ENCODE data around the gene AK1.
"Not testable (repeated sequence)": the region's sequence is repeated elsewhere in the genome, so short reads cannot be mapped to it uniquely, and the experiment has no call there.

Gene AK1

DNA sequence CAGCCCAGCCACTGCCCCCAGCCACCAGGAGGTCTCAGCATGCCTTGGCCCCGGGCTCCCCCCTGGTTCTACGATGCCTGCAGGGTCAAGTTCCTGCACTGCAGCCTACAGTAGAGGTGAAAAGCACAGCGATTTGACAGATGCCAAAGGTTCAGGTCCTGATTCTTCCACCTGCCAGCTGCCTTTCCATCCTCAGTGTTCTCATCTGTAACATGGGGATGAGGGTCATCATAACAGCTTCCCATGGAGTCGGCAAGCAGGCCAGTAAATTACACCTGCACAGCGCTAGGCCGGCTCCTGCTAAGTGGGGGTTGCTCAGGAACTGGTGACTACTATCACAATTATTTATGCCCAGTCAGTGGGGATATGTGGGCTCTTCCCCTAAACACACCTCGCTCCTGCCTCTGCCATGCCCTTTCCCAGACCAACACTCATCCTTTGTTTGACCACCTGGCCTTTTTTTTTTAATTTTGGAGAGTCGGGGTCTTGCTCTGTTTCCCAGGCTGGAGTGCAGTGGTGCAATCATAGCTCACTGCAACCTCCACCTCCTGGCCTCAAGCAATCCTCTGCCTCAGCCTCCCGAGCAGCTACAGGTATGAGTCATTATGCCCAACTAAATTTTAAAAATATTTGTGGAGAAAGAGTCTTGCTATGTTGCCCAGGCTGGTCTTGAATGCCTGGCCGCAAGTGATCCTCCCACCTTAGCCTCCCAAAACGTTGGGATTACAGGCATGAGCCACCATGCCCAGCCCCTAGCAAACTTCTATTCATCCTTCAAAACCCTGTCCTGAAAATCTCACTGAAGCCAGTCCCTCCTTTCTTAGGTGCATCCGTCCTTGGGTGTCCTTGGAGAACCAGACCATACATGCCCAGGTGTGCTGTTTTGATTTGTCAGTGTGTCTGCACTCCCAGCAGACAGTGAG lies 29.4 kb downstream of the AK1 start:
- DNase-seq (ENCODE audit: extremely low spot score) = no peak
- TF ChIP-seq, protein P1, sequence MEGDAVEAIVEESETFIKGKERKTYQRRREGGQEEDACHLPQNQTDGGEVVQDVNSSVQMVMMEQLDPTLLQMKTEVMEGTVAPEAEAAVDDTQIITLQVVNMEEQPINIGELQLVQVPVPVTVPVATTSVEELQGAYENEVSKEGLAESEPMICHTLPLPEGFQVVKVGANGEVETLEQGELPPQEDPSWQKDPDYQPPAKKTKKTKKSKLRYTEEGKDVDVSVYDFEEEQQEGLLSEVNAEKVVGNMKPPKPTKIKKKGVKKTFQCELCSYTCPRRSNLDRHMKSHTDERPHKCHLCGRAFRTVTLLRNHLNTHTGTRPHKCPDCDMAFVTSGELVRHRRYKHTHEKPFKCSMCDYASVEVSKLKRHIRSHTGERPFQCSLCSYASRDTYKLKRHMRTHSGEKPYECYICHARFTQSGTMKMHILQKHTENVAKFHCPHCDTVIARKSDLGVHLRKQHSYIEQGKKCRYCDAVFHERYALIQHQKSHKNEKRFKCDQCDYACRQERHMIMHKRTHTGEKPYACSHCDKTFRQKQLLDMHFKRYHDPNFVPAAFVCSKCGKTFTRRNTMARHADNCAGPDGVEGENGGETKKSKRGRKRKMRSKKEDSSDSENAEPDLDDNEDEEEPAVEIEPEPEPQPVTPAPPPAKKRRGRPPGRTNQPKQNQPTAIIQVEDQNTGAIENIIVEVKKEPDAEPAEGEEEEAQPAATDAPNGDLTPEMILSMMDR (IDR thresholded peaks at IDR 0.05; ENCODE audit: control extremely low read depth, extremely low read depth, low read depth, missing control alignments) = no peak
- ChIA-PET CTCF (interaction anchor here (1.0 to 1.2 kb wide), 2 partner anchors 12 to 22 kb away, joined by 3 to 4 read pairs; no protein-coding TSS in a partner anchor), POLR2A (no interaction called here)

DNA sequence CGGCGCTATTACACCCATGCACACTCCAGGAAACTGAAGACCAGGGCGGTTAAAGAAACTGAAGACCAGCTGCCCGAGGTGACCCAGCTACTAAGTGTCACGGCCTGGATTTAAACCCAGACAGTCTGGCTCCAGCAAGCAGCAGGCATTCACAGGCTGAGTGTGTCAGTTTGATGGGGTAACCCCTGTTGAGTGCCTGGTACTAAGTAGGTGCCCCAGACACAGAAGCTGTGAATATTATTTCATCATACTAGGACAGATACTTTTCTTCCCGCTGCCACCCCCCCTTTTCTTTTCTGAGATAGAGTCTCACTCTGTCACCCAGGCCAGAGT lies 30.3 kb downstream of the AK1 start:
- ChIA-PET CTCF (interaction anchor here (1.1 to 1.2 kb wide), 2 partner anchors 8 to 23 kb away, joined by 3 to 4 read pairs; partner anchors contain the start of gene ENG), POLR2A (no interaction called here)
- no peak for DNase-seq (ENCODE audit: extremely low spot score)
- TF ChIP-seq, protein P1 (IDR thresholded peaks at IDR 0.05; ENCODE audit: control extremely low read depth, extremely low read depth, low read depth, missing control alignments) = no peak

DNA sequence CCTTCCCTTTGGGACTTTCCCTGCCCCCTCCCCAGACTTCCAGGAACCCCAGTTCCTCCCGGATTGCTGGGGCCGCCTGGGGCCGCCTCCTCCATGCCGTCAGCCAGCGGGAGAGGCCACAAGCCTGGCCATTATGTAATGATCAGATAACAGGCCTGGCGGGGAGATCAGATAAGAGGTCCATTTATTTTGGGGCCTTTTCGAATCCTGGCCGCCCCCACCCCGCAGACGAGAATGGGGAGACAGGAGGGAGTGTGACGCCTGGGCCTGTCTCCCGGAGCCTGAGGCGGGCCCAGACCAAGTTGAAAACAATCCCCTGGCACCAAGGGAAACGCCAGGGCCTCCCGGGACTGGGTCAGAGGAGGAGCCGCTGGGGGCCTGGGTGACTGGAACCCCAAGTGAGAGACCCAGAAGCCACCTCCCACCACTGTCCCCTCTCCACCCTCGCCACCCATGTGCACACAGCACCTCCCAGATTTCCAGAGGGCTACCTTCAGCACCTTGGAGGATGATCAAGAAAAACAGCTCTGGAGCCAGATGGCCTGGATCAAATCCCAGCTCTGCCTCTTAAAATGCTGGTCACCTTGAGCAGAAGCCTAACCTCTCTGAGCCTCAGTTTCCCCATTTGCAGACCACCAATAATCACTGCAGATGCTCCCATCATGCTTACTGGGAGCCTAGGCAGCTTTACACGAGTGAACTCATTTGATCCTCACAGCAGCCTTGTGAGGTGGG lies 30.9 kb downstream of the AK1 start:
- ChIA-PET POLR2A (no interaction called here), CTCF (interaction anchor here (1.1 to 1.2 kb wide), 2 partner anchors 8 to 23 kb away, joined by 3 to 4 read pairs; partner anchors contain the start of gene ENG)
- TF ChIP-seq, protein P1 (IDR thresholded peaks at IDR 0.05; ENCODE audit: control extremely low read depth, extremely low read depth, low read depth, missing control alignments) = no peak
- DNase-seq (ENCODE audit: extremely low spot score) = no peak

DNA sequence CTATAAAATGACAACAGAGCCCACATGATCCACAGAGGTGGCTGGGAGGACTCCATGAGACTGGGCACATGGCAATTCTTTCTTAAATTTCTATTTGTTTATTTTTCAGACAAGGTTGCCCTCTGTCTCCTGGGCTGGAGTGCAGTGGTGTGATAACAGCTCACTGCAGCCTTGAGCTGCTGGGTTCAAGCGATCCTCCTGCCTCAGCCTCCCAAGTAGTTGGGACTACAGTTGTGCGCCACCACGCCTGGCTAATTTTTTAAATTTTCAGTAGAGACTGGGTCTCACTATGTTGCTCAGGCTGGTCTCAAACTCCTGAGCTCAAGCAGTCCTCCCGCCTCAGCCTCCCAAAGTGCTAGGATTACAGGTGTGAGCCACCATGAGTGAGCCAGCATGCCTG lies 31.9 kb downstream of the AK1 start:
- ChIA-PET CTCF (interaction anchor here (1.4 to 2.5 kb wide), 3 partner anchors 9 to 24 kb away, joined by 3 to 15 read pairs (median 5); partner anchors contain the start of gene ENG), POLR2A (interaction anchor here (0.5 kb wide), 1 partner anchor 68 kb away, joined by 3 read pairs; no protein-coding TSS in a partner anchor)
- DNase-seq (ENCODE audit: extremely low spot score) = not testable (repeated sequence)

DNA sequence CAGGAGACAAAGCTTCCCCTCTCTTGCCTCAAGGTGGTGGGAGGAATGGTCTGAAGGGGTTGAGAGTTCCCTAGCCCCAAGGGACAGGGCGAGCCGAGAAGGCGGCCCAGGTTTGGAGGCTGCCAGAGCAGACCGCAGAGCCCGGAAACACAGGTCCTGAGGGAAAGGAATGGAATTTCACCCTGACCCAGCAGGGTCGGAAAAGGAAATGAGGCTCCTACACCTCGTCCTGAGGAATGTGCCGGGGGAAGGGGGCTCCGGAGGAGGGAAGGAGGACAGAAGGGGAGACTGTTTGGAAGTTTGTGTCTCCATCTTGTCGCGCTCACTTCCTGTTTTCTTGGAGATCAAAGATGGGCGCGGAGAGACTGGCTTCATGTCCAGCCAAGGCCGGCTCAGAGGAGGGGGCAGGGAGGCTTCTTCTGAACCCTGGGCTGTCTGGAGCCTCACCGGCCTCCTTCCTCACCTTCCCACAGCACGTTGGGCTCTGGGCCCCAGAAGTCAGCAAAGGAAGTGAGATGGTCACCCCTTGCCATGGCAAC lies 32.6 kb downstream of the AK1 start:
- ChIA-PET CTCF (interaction anchor here (1.4 to 2.5 kb wide), 4 partner anchors 8 to 25 kb away, joined by 3 to 15 read pairs (median 4); partner anchors contain the start of gene ENG), POLR2A (interaction anchor here (0.5 kb wide), 1 partner anchor 67 kb away, joined by 3 read pairs; no protein-coding TSS in a partner anchor)
- no peak for DNase-seq (ENCODE audit: extremely low spot score)
- TF ChIP-seq, protein P1 (IDR thresholded peaks at IDR 0.05; ENCODE audit: control extremely low read depth, extremely low read depth, low read depth, missing control alignments) = no peak

DNA sequence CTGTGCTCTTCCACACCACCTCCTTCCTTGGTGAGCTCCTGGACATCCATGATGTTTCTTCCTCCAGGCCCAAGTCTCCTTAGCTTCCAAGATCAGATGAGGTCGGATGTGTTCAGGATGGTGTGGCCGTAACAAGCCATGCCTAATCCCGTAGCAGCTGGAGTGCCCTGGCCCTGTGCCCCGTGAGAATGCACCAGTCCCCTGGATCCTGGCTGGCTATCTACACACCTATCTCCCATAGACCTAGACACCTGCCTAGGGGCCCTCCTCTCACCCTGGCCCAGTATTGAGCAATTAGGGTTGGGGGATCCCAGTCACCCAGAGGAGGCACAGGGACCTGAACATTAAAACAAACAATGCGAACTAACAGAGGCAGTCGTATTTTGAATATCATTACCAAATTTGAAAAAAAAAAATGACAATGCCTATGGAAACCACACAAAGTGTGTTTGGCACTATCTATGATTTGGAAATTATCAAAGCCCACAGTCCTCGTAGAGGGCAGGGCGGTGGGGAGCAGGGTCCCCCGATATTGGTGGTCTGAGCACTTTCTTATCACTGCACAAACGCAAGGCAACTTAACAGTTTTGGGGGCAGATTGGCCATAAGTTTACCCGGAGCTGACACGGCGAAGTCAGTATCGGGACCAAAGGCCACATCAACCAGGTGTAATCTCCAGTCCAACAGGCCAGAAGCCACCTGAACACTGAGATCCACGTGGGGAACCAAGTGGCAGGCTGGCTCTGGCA lies 36.2 kb downstream of the AK1 start:
- TF ChIP-seq, protein P1 (IDR thresholded peaks at IDR 0.05; ENCODE audit: control extremely low read depth, extremely low read depth, low read depth, missing control alignments) = no peak
- CTCF ChIA-PET = interaction anchor here (1.2 to 1.7 kb wide), 3 partner anchors 11 to 276 kb away, joined by 4 to 7 read pairs (median 5); no protein-coding TSS in a partner anchor
- POLR2A ChIA-PET = no interaction called here
- DNase-seq (ENCODE audit: extremely low spot score) = no peak

Measured in GM10248 (cell line).